Measurements from ENCODE around the gene GPC1.

DNA sequence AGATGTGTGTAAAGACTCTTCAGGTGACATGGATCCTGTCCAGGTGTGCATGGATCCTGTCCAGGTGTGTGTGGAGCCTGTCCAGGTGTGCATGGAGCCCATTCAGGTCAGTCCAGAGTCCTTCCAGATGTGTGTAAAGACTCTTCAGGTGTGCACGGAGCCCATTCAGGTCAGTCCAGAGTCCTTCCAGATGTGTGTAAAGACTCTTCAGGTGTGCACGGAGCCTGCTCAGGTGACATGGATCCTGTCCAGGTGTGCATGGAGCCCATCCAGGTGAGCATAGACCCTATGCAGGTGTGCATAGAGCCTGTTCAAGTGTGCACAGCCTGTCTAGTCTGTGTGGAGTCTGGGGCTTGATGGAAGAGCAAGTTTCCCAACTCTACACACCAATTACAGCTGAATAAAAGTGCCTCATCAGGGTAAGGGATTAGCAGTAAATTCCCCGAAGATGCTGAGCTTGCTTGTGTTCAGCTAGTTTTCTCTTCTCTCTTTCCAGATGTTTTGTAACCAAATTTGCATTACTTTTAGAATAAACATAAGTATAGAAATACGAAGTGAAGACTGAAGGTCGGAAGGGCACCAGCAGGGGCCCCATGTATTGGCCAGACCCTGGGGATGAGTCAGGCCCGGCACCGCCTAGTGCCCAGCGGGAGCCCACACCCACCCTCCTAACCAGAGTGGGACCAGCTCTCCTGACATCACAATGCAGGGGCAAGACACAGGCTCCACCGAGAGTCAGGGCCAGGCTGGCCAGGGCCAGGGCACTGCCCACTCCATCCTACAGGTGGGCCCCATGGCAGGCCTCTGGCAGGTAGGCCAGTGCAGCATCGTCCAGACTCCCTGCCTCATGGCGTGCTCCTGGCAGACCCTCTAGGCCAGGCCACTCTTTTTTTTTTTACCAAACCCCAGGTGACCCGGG lies 38.6 kb upstream of the GPC1 start:
- TF ChIP-seq, protein P1, sequence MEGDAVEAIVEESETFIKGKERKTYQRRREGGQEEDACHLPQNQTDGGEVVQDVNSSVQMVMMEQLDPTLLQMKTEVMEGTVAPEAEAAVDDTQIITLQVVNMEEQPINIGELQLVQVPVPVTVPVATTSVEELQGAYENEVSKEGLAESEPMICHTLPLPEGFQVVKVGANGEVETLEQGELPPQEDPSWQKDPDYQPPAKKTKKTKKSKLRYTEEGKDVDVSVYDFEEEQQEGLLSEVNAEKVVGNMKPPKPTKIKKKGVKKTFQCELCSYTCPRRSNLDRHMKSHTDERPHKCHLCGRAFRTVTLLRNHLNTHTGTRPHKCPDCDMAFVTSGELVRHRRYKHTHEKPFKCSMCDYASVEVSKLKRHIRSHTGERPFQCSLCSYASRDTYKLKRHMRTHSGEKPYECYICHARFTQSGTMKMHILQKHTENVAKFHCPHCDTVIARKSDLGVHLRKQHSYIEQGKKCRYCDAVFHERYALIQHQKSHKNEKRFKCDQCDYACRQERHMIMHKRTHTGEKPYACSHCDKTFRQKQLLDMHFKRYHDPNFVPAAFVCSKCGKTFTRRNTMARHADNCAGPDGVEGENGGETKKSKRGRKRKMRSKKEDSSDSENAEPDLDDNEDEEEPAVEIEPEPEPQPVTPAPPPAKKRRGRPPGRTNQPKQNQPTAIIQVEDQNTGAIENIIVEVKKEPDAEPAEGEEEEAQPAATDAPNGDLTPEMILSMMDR (IDR thresholded peaks at IDR 0.05), result no peak
- TF ChIP-seq EZH2 (IDR thresholded peaks at IDR 0.05; ENCODE audit: borderline replicate concordance, insufficient read depth, low read depth, low read length, poor library complexity, severe bottlenecking), result no peak
